GM18505 (cell line): ENCODE results near the gene TDRD15.
"Not testable (repeated sequence)": the region's sequence is repeated elsewhere in the genome, so short reads cannot be mapped to it uniquely, and the experiment has no call there.

Experiments used
- ATAC-seq: cut with Tn5 transposase; IDR thresholded peaks from one replicate; pipeline ENCODE4 v1.9.1; 2021; ENCODE audit not compliant: unreplicated experiment
- POLR2A ChIP-seq: IDR thresholded peaks from 4 replicates; pipeline ENCODE4 v1.6.1; 2011; ENCODE audit warnings: borderline replicate concordance; ENCODE audit not compliant: insufficient read depth, insufficient read length; ENCODE audit errors: extremely low read depth

TDRD15 gene

GRCh38 chr2:21123473-21124393 is at the start of gene TDRD15:
TSS of gene TDRD15 (plus strand) at chr2:21123968. CDS start at chr2:21137468, 13,500 bp downstream.
- ATAC-seq, result no peak
- no peak for TF ChIP-seq POLR2A

- no peak for ATAC-seq
- no peak for TF ChIP-seq POLR2A
Observed at GRCh38 chr2:21078296-21078695, 45.5 kb upstream of the TDRD15 start.

- no peak for ATAC-seq
- no peak for TF ChIP-seq POLR2A
Observed at GRCh38 chr2:21083482-21083881, 40.3 kb upstream of the TDRD15 start.

- ATAC-seq, result no peak
- no peak for TF ChIP-seq POLR2A
Observed at GRCh38 chr2:21084401-21084800, 39.4 kb upstream of the TDRD15 start.

- ATAC-seq, result no peak
- no peak for TF ChIP-seq POLR2A
Observed at GRCh38 chr2:21092308-21092869, 31.4 kb upstream of the TDRD15 start.

DNA sequence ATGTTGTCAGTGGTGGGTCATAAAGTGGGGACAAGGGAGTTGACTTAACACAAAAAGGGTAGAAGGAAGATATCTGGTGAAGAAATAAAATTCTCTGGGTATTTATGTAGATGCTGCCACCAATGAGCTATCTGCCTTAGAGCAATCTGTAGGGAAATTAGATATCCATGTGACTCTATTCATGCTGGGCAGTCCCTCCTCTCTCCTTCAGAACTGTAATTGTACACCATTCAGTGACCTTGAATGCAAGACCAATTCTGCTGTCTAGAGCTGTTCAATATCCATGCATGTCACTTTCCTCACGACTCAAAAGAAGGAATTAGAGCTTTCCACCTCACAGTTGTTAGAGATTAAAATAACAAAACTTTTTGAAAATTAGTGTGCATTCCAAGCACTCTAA is 28.6 kb upstream of the TDRD15 start:
- no peak for TF ChIP-seq POLR2A
- no peak for ATAC-seq

- ATAC-seq, result no peak
- no peak for TF ChIP-seq POLR2A
Observed at GRCh38 chr2:21095714-21096113, 28.1 kb upstream of the TDRD15 start.

DNA sequence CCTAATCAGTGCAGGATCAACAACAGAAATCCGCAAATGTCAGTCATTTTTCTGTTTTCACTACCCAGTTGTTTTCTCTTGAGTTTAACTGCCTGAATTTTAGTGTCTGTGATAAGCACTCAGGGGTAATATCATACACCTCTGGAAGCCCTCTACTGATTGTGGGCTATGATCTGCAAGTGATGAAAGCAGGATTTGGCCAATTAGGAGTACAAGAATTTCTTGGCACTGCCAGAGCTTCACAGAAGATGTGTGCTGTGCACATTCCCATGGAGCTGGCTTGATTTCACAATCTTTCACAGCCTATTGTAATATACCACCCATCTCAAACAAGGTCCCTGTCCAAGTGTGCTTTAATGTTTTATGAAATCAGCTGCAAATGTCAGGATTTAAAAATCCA is 27.3 kb upstream of the TDRD15 start:
- no peak for ATAC-seq
- no peak for TF ChIP-seq POLR2A

DNA sequence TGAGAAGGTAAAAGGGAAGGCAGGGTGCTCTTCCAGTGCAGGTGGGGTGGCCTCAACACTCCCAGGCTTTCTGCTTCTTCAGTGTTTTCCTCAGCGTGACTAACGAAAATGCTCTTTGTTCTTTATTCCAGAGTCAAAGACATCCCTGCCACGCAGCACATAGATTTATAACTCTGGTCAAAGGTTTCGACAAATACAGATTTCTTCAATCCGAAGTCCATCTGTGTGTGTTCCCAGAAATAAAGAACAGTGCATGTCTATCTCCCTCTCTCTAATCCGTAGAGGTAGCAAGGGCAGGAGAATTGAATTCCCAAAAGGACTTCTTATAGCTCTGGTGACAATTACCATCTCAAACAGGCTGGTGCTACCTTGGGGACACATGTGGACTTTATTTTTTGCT is 26.4 kb upstream of the TDRD15 start:
- ATAC-seq, result no peak
- TF ChIP-seq POLR2A, result no peak

GRCh38 chr2:21098294-21098693 is 25.5 kb upstream of the TDRD15 start:
- ATAC-seq, result no peak
- TF ChIP-seq POLR2A, result no peak

DNA sequence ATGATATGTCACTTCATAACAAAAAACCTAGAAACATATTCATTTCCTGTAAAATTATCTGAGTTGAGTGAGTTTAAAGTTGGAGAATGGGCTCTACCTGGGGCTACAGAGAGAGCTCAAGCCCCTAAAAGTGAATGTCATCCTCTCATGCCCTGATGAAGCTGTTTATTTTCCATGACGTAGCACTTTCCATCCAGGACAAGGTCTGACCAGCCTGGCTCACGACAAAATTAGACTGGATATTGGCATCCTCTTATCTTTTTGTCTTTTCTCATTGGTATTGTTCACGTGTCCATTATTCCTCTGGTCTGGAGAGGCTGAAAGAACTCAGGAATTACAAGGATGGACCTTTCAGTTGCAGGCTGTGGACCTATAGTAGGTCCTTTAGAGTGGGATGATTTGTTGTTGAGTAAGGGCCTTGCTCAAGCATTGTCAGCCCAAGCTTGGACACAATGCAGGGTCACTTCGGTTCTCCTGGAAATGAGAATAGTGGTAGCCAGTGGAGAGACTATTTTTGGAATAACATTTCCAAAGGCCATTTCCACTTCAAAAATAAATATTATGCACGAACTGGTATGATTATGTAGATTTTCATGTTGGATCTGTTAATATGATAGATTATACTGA is 24.4 kb upstream of the TDRD15 start:
- TF ChIP-seq POLR2A, result no peak
- no peak for ATAC-seq

GRCh38 chr2:21101514-21102155 is 22.1 kb upstream of the TDRD15 start:
- not testable (repeated sequence) for ATAC-seq

- no peak for TF ChIP-seq POLR2A
- no peak for ATAC-seq
Observed at GRCh38 chr2:21102356-21102755, 21.4 kb upstream of the TDRD15 start.
